Measurements from ENCODE around the gene EPAS1. TPM values are rescaled to one million over a fixed set of nuclear protein-coding genes. Genes with fewer than 3 reads are reported as not detected.

EPAS1 gene
- total and polyA plus RNA-seq, 2 of the 8 experiments (the other 6 are each of a cell fraction or from before 2014, with no cell fraction given): 2.0 to 4.9 TPM

- Histone ChIP-seq H2BK20ac (ENCODE audit: low read length) (no peak overlapping the region), H2BK5ac (ENCODE audit: low read depth, low read length) (no peak overlapping the region), H4K20me1 (replicated peaks in 1 of 2; ENCODE audit: control insufficient read depth in 1 of 2, insufficient read depth in 2 of 2, low read length in 2 of 2) (peaks cover 5 to 12% of the 10 kb centered on the region in 2 experiments), H3K4me1 (replicated peaks in 1 of 4; ENCODE audit: control insufficient read depth in 3 of 4, insufficient read depth in 4 of 4, low read length in 3 of 4) (peaks cover 6 to 24% (median 11%) of the 10 kb centered on the region in 4 experiments; a peak in 6 of 7 replicates), H3K36me3 (ENCODE audit: control insufficient read depth in 2 of 4, insufficient read depth in 4 of 4, low read length in 3 of 4) (peaks cover 0 to 2% (median 0%) of the 10 kb centered on the region in 4 experiments; a peak in 1 of 8 replicates), H3K9me3 (ENCODE audit: insufficient read depth in 2 of 2, low read depth in 1 of 2, low read length in 1 of 2) (no peaks in the 10 kb centered on the region), H2BK12ac (ENCODE audit: low read depth, low read length) (no peak overlapping the region), H3K9ac (replicated peaks in 1 of 4; ENCODE audit: extremely low read depth in 1 of 4, low read depth in 3 of 4, low read length in 3 of 4) (no peak overlapping the region), H3K4me3 (ENCODE audit: extremely low read depth in 1 of 4, insufficient read depth in 2 of 4, low read depth in 3 of 4, low read length in 4 of 4) (no peak overlapping the region), H3K4me2 (ENCODE audit: insufficient read depth in 1 of 2, low read depth in 2 of 2, low read length in 2 of 2) (no peak overlapping the region), H3K18ac (ENCODE audit: extremely low read depth, low read length) (no peak overlapping the region), H3K79me2 (ENCODE audit: control insufficient read depth in 1 of 2, insufficient read depth in 2 of 2, low read length in 2 of 2) (no peaks in the 10 kb centered on the region), H3K27me3 (replicated peaks in 1 of 4; ENCODE audit: control insufficient read depth in 3 of 4, extremely low read depth in 1 of 4, insufficient read depth in 3 of 4, low read length in 3 of 4) (peaks cover 29 to 46% (median 39%) of the 10 kb centered on the region in 4 experiments), H4K8ac (ENCODE audit: extremely low read depth, insufficient read depth, low read length) (no peak overlapping the region), H2AFZ (ENCODE audit: low read length) (no peak overlapping the region), H4K91ac (replicated peaks; ENCODE audit: insufficient read length, low read length) (no peak overlapping the region), H2AK5ac (ENCODE audit: low read depth, low read length) (no peak overlapping the region), H3K56ac (replicated peaks; ENCODE audit: insufficient read length, low read depth, low read length) (no peak overlapping the region), H3K14ac (ENCODE audit: insufficient read length) (no peak overlapping the region), H4K5ac (ENCODE audit: insufficient read length, low read depth, low read length) (no peak overlapping the region), H3K23ac (ENCODE audit: insufficient read length) (no peak overlapping the region), H3K4ac (replicated peaks; ENCODE audit: insufficient read length, low read depth, low read length) (no peak overlapping the region), H3K79me1 (ENCODE audit: low read depth, low read length) (no peaks in the 10 kb centered on the region), H3K23me2 (ENCODE audit: low read depth, low read length) (peaks cover 22% of the 10 kb centered on the region), H3K27ac (ENCODE audit: low read depth, low read length) (no peak overlapping the region), H2BK120ac (replicated peaks; ENCODE audit: low read depth, low read length) (no peak overlapping the region), H2BK15ac (ENCODE audit: low read length) (no peak overlapping the region)
- TF ChIP-seq SP4 (IDR thresholded peaks at IDR 0.05; ENCODE audit: low read length): no peak
- DNase-seq (ENCODE audit: low read depth in 1 of 2, low spot score in 2 of 2): no peak
- 80% methylated on average over 4 of the region's 4 CpGs; no CpG with 5 or more reads in 1 of the 2 experiments for WGBS, 2 experiments (ENCODE audit: extremely low coverage in 1 of 2, insufficient coverage in 1 of 2, insufficient read length in 1 of 2, insufficient replicate concordance in 2 of 2, low coverage in 1 of 2, low lambda C conversion rate in 2 of 2, missing lambda C conversion rate in 1 of 2)
- no peak for FAIRE-seq
- ChIA-PET CTCF (ENCODE audit: partially characterized antibody) (interaction anchor here (0.9 to 2.3 kb wide), 6 partner anchors 8 to 309 kb away, joined by 3 to 11 read pairs (median 4); no protein-coding TSS in a partner anchor), POLR2A (ENCODE audit: partially characterized antibody) (no interaction called here)
Measured at GRCh38 chr2:46302005-46302695, 4.9 kb downstream of the EPAS1 start.
